ENCODE results near the gene ZNF296.

ZNF296 gene

DNA sequence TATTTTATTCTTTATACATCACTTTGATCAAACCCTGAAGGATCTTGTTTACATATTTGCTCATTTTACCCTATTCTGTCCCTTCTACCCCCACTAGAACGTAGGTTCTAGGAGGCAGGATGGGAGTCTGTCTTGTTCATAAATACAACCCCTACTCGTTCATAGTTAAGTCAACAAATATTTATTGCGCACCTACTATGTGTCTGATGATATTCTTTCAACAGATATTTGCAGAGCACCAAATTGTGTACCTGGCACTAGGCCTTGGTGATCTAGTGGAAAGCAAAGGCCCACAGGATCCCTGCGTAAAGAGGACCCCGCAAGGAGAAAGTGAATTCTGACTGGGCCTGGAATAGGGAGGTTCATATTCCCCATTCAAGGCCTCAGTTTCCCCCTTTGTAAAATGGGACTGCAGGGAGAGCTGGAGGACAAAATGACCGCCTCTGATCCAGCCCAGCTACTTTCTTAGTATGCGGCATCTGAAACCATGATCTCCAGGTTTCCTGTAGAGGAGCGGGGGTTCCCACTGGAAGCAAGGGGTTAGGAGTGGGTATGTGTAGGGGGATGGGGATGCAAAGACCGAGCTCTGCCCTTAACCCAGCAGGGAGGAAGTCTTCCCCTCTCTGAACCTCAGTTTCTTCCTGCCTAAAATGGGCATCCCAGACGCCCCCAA, 2.2 kb upstream of the ZNF296 start:
- Histone ChIP-seq H3K4me2 (ENCODE audit: insufficient read depth, low read length, poor library complexity, severe bottlenecking) (peak overlapping the region; percentile 81), H3K4me3 (ENCODE audit: low read length in 2 of 2) (peak overlapping the region; percentile 90 to 92), H3K4me1 (ENCODE audit: control insufficient read depth in 2 of 2, insufficient read depth in 1 of 2, low read depth in 1 of 2, low read length in 2 of 2) (peaks cover 13 to 14% of the 10 kb centered on the region in 2 donors), H2BK12ac (ENCODE audit: low read length) (no peak overlapping the region), H3K4ac (ENCODE audit: low read length) (no peak overlapping the region), H2AFZ (ENCODE audit: low read length) (peak overlapping the region; percentile 90), H2AK5ac (ENCODE audit: low read depth, low read length) (peak overlapping the region; percentile 59), H2BK15ac (ENCODE audit: low read length) (no peak overlapping the region), H3K79me1 (ENCODE audit: low read depth, low read length) (peaks cover 10% of the 10 kb centered on the region), H3K27ac (replicated peaks; ENCODE audit: low read length) (no peak overlapping the region), H4K8ac (ENCODE audit: low read depth, low read length) (no peak overlapping the region), H3K9me3 (replicated peaks in 1 of 2; ENCODE audit: control insufficient read depth in 2 of 2, insufficient read depth in 1 of 2, low read depth in 1 of 2, low read length in 2 of 2) (no peaks in the 10 kb centered on the region), H3K27me3 (ENCODE audit: control insufficient read depth in 3 of 3, insufficient read depth in 3 of 3, low read depth in 1 of 3, low read length in 3 of 3) (peaks cover 5 to 27% (median 20%) of the 10 kb centered on the region in 3 experiments), H2BK120ac (ENCODE audit: low read depth, low read length) (no peak overlapping the region), H4K91ac (ENCODE audit: low read depth, low read length, poor library complexity) (no peak overlapping the region), H3K23ac (ENCODE audit: low read depth, low read length, poor library complexity) (peak overlapping the region; percentile 98), H2BK5ac (ENCODE audit: low read length) (no peak overlapping the region), H3K9ac (ENCODE audit: low read depth, low read length, poor library complexity) (no peak overlapping the region), H3K36me3 (replicated peaks in 1 of 2; ENCODE audit: control insufficient read depth in 2 of 2, insufficient read depth in 2 of 2, low read length in 2 of 2) (peaks cover 7 to 22% of the 10 kb centered on the region in 2 donors), H3K18ac (ENCODE audit: low read length) (peak overlapping the region; percentile 63), H3K14ac (ENCODE audit: low read length) (no peak overlapping the region)
- no peak for DNase-seq (ENCODE audit: low spot score)
- WGBS, 2 donors (ENCODE audit: extremely low coverage in 2 of 2, insufficient read length in 2 of 2, insufficient replicate concordance in 1 of 2), result no CpG with 5 or more reads among the region's 10 CpGs

DNA sequence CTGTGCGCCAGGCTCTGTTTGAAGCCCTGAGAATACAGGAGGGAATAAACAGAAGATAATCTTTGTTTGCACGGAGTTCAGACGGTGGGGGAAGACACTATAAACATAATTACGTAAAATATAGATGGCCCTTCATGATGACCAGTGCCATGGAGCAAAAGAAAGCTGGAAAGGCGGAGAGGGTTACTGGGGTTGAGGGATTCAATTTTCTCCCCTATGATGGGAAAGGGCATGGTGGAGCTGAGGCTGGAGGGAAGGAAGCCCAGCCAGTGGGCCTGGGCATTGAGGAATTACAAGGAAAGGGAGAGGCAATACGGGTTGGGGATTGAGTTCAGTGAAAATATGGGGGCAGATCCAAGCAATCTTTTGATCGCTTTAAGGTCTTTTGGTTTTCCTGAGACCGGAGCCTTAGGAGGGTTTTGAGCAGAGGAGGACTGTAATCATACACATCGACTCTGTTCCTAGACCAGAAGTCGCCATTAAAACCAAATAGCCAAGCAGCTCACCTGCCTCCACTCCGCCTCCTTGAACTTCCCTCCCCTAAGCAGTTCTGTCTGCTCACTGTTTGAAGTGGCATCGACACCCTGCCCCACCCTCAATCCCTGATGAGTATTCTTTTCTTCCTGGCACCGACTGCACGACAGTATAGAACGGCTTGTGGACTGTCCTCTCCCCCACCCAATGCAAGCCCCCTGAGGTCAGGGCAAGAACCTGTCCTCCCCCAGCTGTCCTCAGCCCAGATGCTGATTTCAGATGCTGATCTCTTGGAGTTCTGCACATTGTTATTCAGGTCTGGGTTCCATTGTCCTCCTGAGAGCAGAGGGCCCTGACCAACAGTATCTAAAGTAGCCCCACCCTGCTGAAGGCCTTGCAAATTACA, 813 bp upstream of the ZNF296 start:
- H2AFZ ChIP-seq (ENCODE audit: low read length), result peak overlapping the region; percentile 86
- H3K79me1 ChIP-seq (ENCODE audit: low read depth, low read length), result peaks cover 10% of the 10 kb centered on the region
- H3K27me3 ChIP-seq (ENCODE audit: control insufficient read depth in 3 of 3, insufficient read depth in 3 of 3, low read depth in 1 of 3, low read length in 3 of 3), result peaks cover 5 to 27% (median 20%) of the 10 kb centered on the region in 3 experiments
- peaks cover 6 to 12% of the 10 kb centered on the region in 2 donors for H3K36me3 ChIP-seq (replicated peaks in 1 of 2; ENCODE audit: control insufficient read depth in 2 of 2, insufficient read depth in 2 of 2, low read length in 2 of 2)
- no peak overlapping the region for H3K18ac ChIP-seq (ENCODE audit: low read length)
- no peak overlapping the region for H2AK5ac ChIP-seq (ENCODE audit: low read depth, low read length)
- H3K27ac ChIP-seq (replicated peaks; ENCODE audit: low read length), result no peak overlapping the region
- H3K4me2 ChIP-seq (ENCODE audit: insufficient read depth, low read length, poor library complexity, severe bottlenecking), result no peak overlapping the region
- no peak overlapping the region for H3K4ac ChIP-seq (ENCODE audit: low read length)
- no peak overlapping the region for H3K14ac ChIP-seq (ENCODE audit: low read length)
- peak overlapping the region; percentile 38 for H3K9ac ChIP-seq (ENCODE audit: low read depth, low read length, poor library complexity)
- H2BK5ac ChIP-seq (ENCODE audit: low read length), result no peak overlapping the region
- no peak overlapping the region for H2BK15ac ChIP-seq (ENCODE audit: low read length)
- H3K4me1 ChIP-seq (ENCODE audit: control insufficient read depth in 2 of 2, insufficient read depth in 1 of 2, low read depth in 1 of 2, low read length in 2 of 2), result peaks cover 13 to 14% of the 10 kb centered on the region in 2 donors
- no peak overlapping the region for H4K8ac ChIP-seq (ENCODE audit: low read depth, low read length)
- no peak overlapping the region for H2BK120ac ChIP-seq (ENCODE audit: low read depth, low read length)
- no peak overlapping the region for H3K23ac ChIP-seq (ENCODE audit: low read depth, low read length, poor library complexity)
- no peak for DNase-seq (ENCODE audit: low spot score)
- no CpG with 5 or more reads among the region's 15 CpGs for WGBS, 2 donors (ENCODE audit: extremely low coverage in 2 of 2, insufficient read length in 2 of 2, insufficient replicate concordance in 1 of 2)
- no peaks in the 10 kb centered on the region for H3K9me3 ChIP-seq (replicated peaks in 1 of 2; ENCODE audit: control insufficient read depth in 2 of 2, insufficient read depth in 1 of 2, low read depth in 1 of 2, low read length in 2 of 2)
- H2BK12ac ChIP-seq (ENCODE audit: low read length), result no peak overlapping the region
- H4K91ac ChIP-seq (ENCODE audit: low read depth, low read length, poor library complexity), result no peak overlapping the region
- no peak overlapping the region for H3K4me3 ChIP-seq (ENCODE audit: low read length in 2 of 2)

DNA sequence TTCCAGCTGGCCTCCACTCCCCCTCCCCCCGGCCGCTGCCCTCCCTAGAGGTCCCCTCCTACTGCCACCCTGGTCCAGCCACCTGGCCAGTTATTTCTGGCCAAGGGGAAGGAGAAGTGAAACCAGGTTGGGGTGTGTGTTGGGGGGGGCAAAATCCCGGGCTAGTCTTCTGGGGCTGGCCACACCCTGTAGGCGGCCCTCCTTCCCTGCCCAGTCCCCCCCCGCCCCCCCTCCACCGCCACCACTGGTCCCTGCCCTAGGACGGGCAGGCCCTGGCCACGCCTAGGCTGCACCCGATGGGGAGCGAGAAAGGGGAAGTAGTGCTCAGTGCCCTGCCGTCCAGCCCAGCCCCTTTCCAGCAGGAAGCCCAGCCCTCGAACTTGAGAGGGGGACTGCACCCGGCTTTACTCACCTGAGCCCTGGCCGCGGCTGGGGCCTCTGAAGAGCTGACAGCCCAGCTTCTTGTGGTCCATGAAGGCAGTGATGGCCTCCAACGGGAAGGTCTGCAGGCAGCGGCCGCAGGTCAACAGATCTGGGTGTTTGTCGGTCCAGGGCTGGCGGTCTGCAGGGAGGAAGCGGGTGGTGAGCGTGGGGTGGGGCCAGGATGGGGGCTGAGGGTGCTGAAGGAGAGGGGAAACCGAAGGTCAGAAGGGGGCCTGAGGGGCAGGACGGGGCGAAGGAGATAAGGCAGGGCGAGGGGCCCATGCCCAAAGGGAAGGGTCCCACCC, 813 bp downstream of the ZNF296 start:
- no peak for DNase-seq (ENCODE audit: low spot score)
- H3K4ac ChIP-seq (ENCODE audit: low read length), result no peak overlapping the region
- H3K36me3 ChIP-seq (replicated peaks in 1 of 2; ENCODE audit: control insufficient read depth in 2 of 2, insufficient read depth in 2 of 2, low read length in 2 of 2), result peaks cover 3 to 11% of the 10 kb centered on the region in 2 donors
- peak overlapping the region in 1 of 2 donors; percentile 69 for H3K4me3 ChIP-seq (ENCODE audit: low read length in 2 of 2)
- peaks cover 6% of the 10 kb centered on the region for H3K79me1 ChIP-seq (ENCODE audit: low read depth, low read length)
- H2BK15ac ChIP-seq (ENCODE audit: low read length), result peak overlapping the region; percentile 96
- no peak overlapping the region for H4K91ac ChIP-seq (ENCODE audit: low read depth, low read length, poor library complexity)
- peaks cover 13 to 14% of the 10 kb centered on the region in 2 donors for H3K4me1 ChIP-seq (ENCODE audit: control insufficient read depth in 2 of 2, insufficient read depth in 1 of 2, low read depth in 1 of 2, low read length in 2 of 2)
- H2BK120ac ChIP-seq (ENCODE audit: low read depth, low read length), result no peak overlapping the region
- peak overlapping the region; percentile 86 for H2AFZ ChIP-seq (ENCODE audit: low read length)
- H3K4me2 ChIP-seq (ENCODE audit: insufficient read depth, low read length, poor library complexity, severe bottlenecking), result peak overlapping the region; percentile 77
- WGBS, 2 donors (ENCODE audit: extremely low coverage in 2 of 2, insufficient read length in 2 of 2, insufficient replicate concordance in 1 of 2), result no CpG with 5 or more reads among the region's 26 CpGs
- no peak overlapping the region for H4K8ac ChIP-seq (ENCODE audit: low read depth, low read length)
- H3K9ac ChIP-seq (ENCODE audit: low read depth, low read length, poor library complexity), result peak overlapping the region; percentile 60
- peak overlapping the region; percentile 58 for H2BK12ac ChIP-seq (ENCODE audit: low read length)
- H2AK5ac ChIP-seq (ENCODE audit: low read depth, low read length), result peak overlapping the region; percentile 73
- H3K27ac ChIP-seq (replicated peaks; ENCODE audit: low read length), result no peak overlapping the region
- peaks cover 5 to 27% (median 20%) of the 10 kb centered on the region in 3 experiments for H3K27me3 ChIP-seq (ENCODE audit: control insufficient read depth in 3 of 3, insufficient read depth in 3 of 3, low read depth in 1 of 3, low read length in 3 of 3)
- no peak overlapping the region for H2BK5ac ChIP-seq (ENCODE audit: low read length)
- peak overlapping the region; percentile 98 for H3K23ac ChIP-seq (ENCODE audit: low read depth, low read length, poor library complexity)
- no peaks in the 10 kb centered on the region for H3K9me3 ChIP-seq (replicated peaks in 1 of 2; ENCODE audit: control insufficient read depth in 2 of 2, insufficient read depth in 1 of 2, low read depth in 1 of 2, low read length in 2 of 2)
- H3K18ac ChIP-seq (ENCODE audit: low read length), result peak overlapping the region; percentile 74
- H3K14ac ChIP-seq (ENCODE audit: low read length), result no peak overlapping the region
